Measurements from ENCODE around the gene RIMBP2.

GRCh38 chr12:130620281-130620680 is 95.8 kb downstream of the RIMBP2 start:
- TF ChIP-seq, protein P1, sequence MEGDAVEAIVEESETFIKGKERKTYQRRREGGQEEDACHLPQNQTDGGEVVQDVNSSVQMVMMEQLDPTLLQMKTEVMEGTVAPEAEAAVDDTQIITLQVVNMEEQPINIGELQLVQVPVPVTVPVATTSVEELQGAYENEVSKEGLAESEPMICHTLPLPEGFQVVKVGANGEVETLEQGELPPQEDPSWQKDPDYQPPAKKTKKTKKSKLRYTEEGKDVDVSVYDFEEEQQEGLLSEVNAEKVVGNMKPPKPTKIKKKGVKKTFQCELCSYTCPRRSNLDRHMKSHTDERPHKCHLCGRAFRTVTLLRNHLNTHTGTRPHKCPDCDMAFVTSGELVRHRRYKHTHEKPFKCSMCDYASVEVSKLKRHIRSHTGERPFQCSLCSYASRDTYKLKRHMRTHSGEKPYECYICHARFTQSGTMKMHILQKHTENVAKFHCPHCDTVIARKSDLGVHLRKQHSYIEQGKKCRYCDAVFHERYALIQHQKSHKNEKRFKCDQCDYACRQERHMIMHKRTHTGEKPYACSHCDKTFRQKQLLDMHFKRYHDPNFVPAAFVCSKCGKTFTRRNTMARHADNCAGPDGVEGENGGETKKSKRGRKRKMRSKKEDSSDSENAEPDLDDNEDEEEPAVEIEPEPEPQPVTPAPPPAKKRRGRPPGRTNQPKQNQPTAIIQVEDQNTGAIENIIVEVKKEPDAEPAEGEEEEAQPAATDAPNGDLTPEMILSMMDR (IDR thresholded peaks at IDR 0.05), result no peak
- no peak for TF ChIP-seq ZFX (IDR thresholded peaks at IDR 0.05; ENCODE audit: borderline replicate concordance)
